SK-N-SH (cell line): ENCODE results near the gene CTNND1. TPM values are rescaled to one million over a fixed set of nuclear protein-coding genes. Genes with fewer than 3 reads are reported as not detected.

ENCODE experiments used
- CTCF ChIA-PET: fragments of 300-600, 350-600 bp; formaldehyde crosslinking; extraction: SDS; loops from one replicate; lab custom pipeline; 2021; lab: Yijun Ruan, JAX
- POLR2A ChIA-PET: fragments of 350-600 bp; sonication (Branson Sonifier 250); formaldehyde crosslinking; extraction: SDS; loops from one replicate; lab custom pipeline; 2020; ENCODE audit warnings: antibody characterized with exemption, inconsistent platforms; lab: Yijun Ruan, JAX
- DNase-seq: peaks from one replicate; pipeline ENCODE4 v3.0.0; 2012
- H2AFZ ChIP-seq: fragments of 200-600 bp; sonication (generic); 2 replicates; pipeline ENCODE4 v1.8.1; 2016; ENCODE audit warnings: antibody characterized with exemption, mild to moderate bottlenecking, low read depth
- H3F3A ChIP-seq: fragments of 200-600 bp; sonication (generic); replicated peaks from 2 replicates; pipeline ENCODE3; 2016; ENCODE audit warnings: antibody characterized with exemption, mild to moderate bottlenecking; ENCODE audit not compliant: insufficient read depth
- H3K27ac ChIP-seq, 2 experiments: fragments of 200-500 bp in 1 of 2; fragments of 200-600 bp in 1 of 2; sonication (Bioruptor generic) in 1 of 2; sonication (generic), shearing (Covaris generic) in 1 of 2; 2 replicates each; pipeline versions ENCODE4 v1.5.1 to v1.6.1; 2014 to 2016; ENCODE audit warnings: low read depth in 2 of 2, inconsistent platforms in 1 of 2, low read length in 1 of 2, mild to moderate bottlenecking in 1 of 2, mixed read lengths in 1 of 2
- H3K27me3 ChIP-seq: fragments of 200-600 bp; sonication (generic), shearing (Covaris generic); 2 replicates; pipeline ENCODE4 v1.6.1; 2016; ENCODE audit warnings: mixed run types; ENCODE audit not compliant: insufficient read depth
- H3K36me3 ChIP-seq, 2 experiments: fragments of 200-500 bp in 1 of 2; fragments of 200-600 bp in 1 of 2; sonication (Bioruptor generic) in 1 of 2; sonication (generic) in 1 of 2; replicated peaks in 1 of 2; 2 replicates each; pipeline versions ENCODE3 to v1.5.1; 2014 to 2016; ENCODE audit warnings: low read length in 1 of 2, mild to moderate bottlenecking in 1 of 2; ENCODE audit not compliant: insufficient read depth in 2 of 2, control insufficient read depth in 1 of 2
- H3K4me1 ChIP-seq, 2 experiments: fragments of 200-500 bp in 1 of 2; fragments of 200-600 bp in 1 of 2; sonication (Bioruptor generic) in 1 of 2; sonication (generic), shearing (Covaris generic) in 1 of 2; 2 replicates each; pipeline versions ENCODE4 v1.5.1 to v1.6.1; 2014 to 2016; ENCODE audit warnings: low read depth in 1 of 2, low read length in 1 of 2, mixed run types in 1 of 2; ENCODE audit not compliant: insufficient read depth in 2 of 2, control insufficient read depth in 1 of 2
- H3K4me2 ChIP-seq: fragments of 200-600 bp; sonication (generic), shearing (Covaris generic); 2 replicates; pipeline ENCODE4 v1.6.1; 2017; ENCODE audit warnings: mixed run types
- H3K4me3 ChIP-seq, 2 experiments: fragments of 200-500 bp in 1 of 2; fragments of 200-600 bp in 1 of 2; sonication (Bioruptor generic) in 1 of 2; sonication (generic), shearing (Covaris generic) in 1 of 2; 2 replicates each; pipeline versions ENCODE4 v1.5.1 to v1.8.1; 2014 to 2016; ENCODE audit warnings: low read depth in 2 of 2, inconsistent platforms in 1 of 2, low read length in 1 of 2, mild to moderate bottlenecking in 1 of 2, mixed read lengths in 1 of 2, moderate library complexity in 1 of 2
- H3K79me2 ChIP-seq: fragments of 200-600 bp; sonication (generic); 2 replicates; pipeline ENCODE4 v1.8.1; 2017; ENCODE audit warnings: mild to moderate bottlenecking; ENCODE audit not compliant: insufficient read depth
- H3K9ac ChIP-seq: fragments of 200-600 bp; sonication (generic); 2 replicates; pipeline ENCODE4 v1.6.1; 2017; ENCODE audit warnings: mixed run types
- H3K9me2 ChIP-seq: fragments of 200-600 bp; sonication (generic); 2 replicates; pipeline ENCODE4 v1.6.1; 2017; ENCODE audit warnings: mixed run types
- H3K9me3 ChIP-seq: fragments of 200-600 bp; sonication (generic); 2 replicates; pipeline ENCODE4 v1.6.1; 2017; ENCODE audit warnings: mixed run types, mild to moderate bottlenecking, moderate library complexity
- H4K20me1 ChIP-seq: fragments of 200-600 bp; sonication (generic); 2 replicates; pipeline ENCODE4 v1.6.1; 2017; ENCODE audit warnings: mild to moderate bottlenecking, mixed run types; ENCODE audit not compliant: insufficient read depth
- CHD2 ChIP-seq: fragments of 150-350 bp; IDR thresholded peaks from 2 replicates; pipeline ENCODE4 v1.6.1; 2018; ENCODE audit warnings: low read length; ENCODE audit not compliant: partially characterized antibody
- EP300 ChIP-seq, 2 experiments: IDR thresholded peaks; 2 replicates each; pipeline versions ENCODE4 v1.4.0 to v1.6.1; 2012; ENCODE audit warnings: borderline replicate concordance in 1 of 2, low read depth in 1 of 2, low read length in 1 of 2
- FOXM1 ChIP-seq: IDR thresholded peaks from 2 replicates; pipeline ENCODE4 v1.4.0; 2012; ENCODE audit warnings: low read depth, mild to moderate bottlenecking
- WGBS: methylation state at CpG from one replicate; pipeline ENCODE4 v1.1.6; 2017; ENCODE audit warnings: low lambda C conversion rate; 5-methylcytosine and 5-hydroxymethylcytosine counted together
- polyA plus RNA-seq, 3 experiments: library from polyadenylated mRNA; depleted of rRNA; stranded (reverse); fragments of >200 nt; gene quantifications; 2 replicates each; pipeline ENCODE4 v1.2.3, GENCODE V29; 2012
- TF ChIP-seq, protein P1 (sequence below): IDR thresholded peaks from 2 replicates; pipeline ENCODE4 v1.4.0; 2012; ENCODE audit warnings: low read depth
- TF ChIP-seq, protein P2 (sequence below): fragments of 150-350 bp; IDR thresholded peaks from 2 replicates; pipeline ENCODE4 v1.6.1; 2017; ENCODE audit warnings: antibody characterized with exemption, low read length, low read depth, borderline replicate concordance
- TF ChIP-seq, protein P3 (sequence below): fragments of 150-350 bp; IDR thresholded peaks from 2 replicates; pipeline ENCODE4 v1.6.1; 2016; ENCODE audit warnings: mild to moderate bottlenecking, low read depth, low read length

The CTNND1 gene
- polyA plus RNA-seq, 1 of the 3 experiments (the other 2 are of a cell fraction) = 39.4 TPM

DNA sequence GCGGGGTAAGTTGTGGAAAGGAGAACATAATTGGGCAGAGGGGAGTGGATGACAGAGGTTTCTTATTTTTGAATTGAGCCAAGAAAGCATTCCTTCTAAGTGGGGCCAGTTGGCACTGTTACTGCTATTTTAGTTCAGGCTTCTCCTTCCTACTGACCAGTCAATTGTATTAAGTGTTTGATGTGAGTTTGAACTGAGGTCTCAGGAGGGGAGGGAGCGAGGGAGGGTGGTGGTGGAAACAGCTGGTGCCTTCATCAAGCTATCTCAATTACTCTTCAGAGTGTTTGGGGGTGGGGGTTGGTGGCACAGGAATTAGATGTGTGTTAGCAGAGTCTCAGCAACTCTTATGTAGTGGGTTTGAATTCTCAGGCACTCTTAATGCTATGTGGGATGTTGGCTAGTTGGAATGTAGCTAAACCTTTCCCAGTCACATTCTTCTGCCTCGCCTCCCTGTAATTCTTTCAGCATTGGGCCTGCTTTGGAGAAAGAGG, 14.5 kb downstream of the CTNND1 start:
- H3K27me3 ChIP-seq = no peaks in the 10 kb centered on the region
- WGBS = 90% methylated on average over 3 of the region's 3 CpGs
- DNase-seq = no peak
- TF ChIP-seq, protein P1, sequence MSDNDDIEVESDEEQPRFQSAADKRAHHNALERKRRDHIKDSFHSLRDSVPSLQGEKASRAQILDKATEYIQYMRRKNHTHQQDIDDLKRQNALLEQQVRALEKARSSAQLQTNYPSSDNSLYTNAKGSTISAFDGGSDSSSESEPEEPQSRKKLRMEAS = no peak
- no peak overlapping the region for H3K9ac ChIP-seq
- H3K9me3 ChIP-seq = no peaks in the 10 kb centered on the region
- peak overlapping the region; percentile 63 to 89; a peak in 3 of 4 replicates for H3K27ac ChIP-seq
- H4K20me1 ChIP-seq = peaks cover 79% of the 10 kb centered on the region
- H3K79me2 ChIP-seq = peaks cover 95% of the 10 kb centered on the region
- H3F3A ChIP-seq = peaks cover 19% of the 10 kb centered on the region
- CTCF ChIA-PET = interaction anchor here (0.7 to 7.6 kb wide), 4 partner anchors 11 to 25 kb away, joined by 3 to 43 read pairs (median 5); no protein-coding TSS in a partner anchor
- H2AFZ ChIP-seq = no peak overlapping the region
- H3K4me2 ChIP-seq = 0 out of 2 replicates have a peak overlapping the region, but pooled peaks have one; percentile 5
- H3K9me2 ChIP-seq = no peaks in the 10 kb centered on the region
- H3K4me1 ChIP-seq = peaks cover 35 to 53% of the 10 kb centered on the region in 2 experiments
- POLR2A ChIA-PET = interaction anchor here (0.9 kb wide), 1 partner anchor 12 kb away, joined by 3 read pairs; no protein-coding TSS in a partner anchor
- peaks cover 0 to 4% of the 10 kb centered on the region in 2 experiments for H3K36me3 ChIP-seq
- no peak overlapping the region for H3K4me3 ChIP-seq

DNA sequence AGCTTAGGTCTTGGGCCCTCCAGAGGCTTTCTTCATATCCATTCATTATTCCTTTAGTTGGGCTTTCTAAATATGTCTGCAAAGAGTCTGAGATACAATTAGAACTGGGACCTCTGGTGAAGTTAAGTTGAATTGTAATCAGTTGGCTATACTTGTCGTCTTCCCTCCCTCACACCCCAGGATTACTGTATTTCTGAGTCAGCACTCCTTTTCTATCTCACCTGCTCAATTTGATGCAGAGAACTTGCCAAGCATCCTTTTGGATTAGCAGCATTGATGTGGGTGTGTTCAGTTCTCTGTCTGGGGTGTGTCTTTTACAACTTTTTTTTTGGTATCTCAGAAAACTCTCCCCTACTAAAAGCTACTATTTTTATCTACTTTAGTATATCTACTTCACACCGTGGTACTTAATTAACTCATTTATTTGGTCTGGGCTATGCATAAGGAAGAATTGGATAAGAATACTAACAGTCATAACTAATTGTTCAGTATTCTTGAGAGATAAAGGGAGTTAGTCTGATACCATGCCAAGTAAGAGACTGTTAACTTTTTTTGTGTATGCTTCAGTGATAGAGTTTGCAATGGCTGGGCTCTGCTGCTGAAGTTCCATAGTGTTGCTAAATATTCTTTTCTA, 15.1 kb downstream of the CTNND1 start:
- H3K9me2 ChIP-seq = no peaks in the 10 kb centered on the region
- TF ChIP-seq EP300 (IDR thresholded peaks at IDR 0.05; ENCODE audit: borderline replicate concordance in 1 of 2, low read depth in 1 of 2, low read length in 1 of 2) (no peak), FOXM1 (no peak), CHD2 (no peak)
- TF ChIP-seq, protein P2, sequence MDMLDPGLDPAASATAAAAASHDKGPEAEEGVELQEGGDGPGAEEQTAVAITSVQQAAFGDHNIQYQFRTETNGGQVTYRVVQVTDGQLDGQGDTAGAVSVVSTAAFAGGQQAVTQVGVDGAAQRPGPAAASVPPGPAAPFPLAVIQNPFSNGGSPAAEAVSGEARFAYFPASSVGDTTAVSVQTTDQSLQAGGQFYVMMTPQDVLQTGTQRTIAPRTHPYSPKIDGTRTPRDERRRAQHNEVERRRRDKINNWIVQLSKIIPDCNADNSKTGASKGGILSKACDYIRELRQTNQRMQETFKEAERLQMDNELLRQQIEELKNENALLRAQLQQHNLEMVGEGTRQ = no peak
- TF ChIP-seq, protein P3, sequence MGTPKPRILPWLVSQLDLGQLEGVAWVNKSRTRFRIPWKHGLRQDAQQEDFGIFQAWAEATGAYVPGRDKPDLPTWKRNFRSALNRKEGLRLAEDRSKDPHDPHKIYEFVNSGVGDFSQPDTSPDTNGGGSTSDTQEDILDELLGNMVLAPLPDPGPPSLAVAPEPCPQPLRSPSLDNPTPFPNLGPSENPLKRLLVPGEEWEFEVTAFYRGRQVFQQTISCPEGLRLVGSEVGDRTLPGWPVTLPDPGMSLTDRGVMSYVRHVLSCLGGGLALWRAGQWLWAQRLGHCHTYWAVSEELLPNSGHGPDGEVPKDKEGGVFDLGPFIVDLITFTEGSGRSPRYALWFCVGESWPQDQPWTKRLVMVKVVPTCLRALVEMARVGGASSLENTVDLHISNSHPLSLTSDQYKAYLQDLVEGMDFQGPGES = no peak
- DNase-seq = no peak
- H3K4me3 ChIP-seq = no peak overlapping the region
- peaks cover 73% of the 10 kb centered on the region for H4K20me1 ChIP-seq
- H3K79me2 ChIP-seq = peaks cover 95% of the 10 kb centered on the region
- H3K4me2 ChIP-seq = peak overlapping the region; percentile 76; the same call in 1 of the 2 replicates
- H2AFZ ChIP-seq = no peak overlapping the region
- peaks cover 0 to 4% of the 10 kb centered on the region in 2 experiments for H3K36me3 ChIP-seq
- H3K9me3 ChIP-seq = no peaks in the 10 kb centered on the region
- H3K9ac ChIP-seq = no peak overlapping the region
- ChIA-PET CTCF (interaction anchor here (1.5 to 7.6 kb wide), 2 partner anchors 14 to 24 kb away, joined by 3 to 43 read pairs; no protein-coding TSS in a partner anchor), POLR2A (interaction anchor here (0.9 kb wide), 1 partner anchor 12 kb away, joined by 3 read pairs; no protein-coding TSS in a partner anchor)
- H3F3A ChIP-seq = peaks cover 19% of the 10 kb centered on the region
- H3K27me3 ChIP-seq = no peaks in the 10 kb centered on the region
- H3K4me1 ChIP-seq = peaks cover 35 to 53% of the 10 kb centered on the region in 2 experiments
- WGBS = 80% methylated on average over 2 of the region's 2 CpGs
- H3K27ac ChIP-seq = peak overlapping the region; percentile 63 to 89; a peak in 3 of 4 replicates
